SU-DHL-6 (cell line): ENCODE measurements around the gene CPSF4L.

Experiments
- H2AFZ ChIP-seq: fragments of 200-600 bp; sonication (generic); 2 replicates; pipeline ENCODE4 v1.6.1; 2014; ENCODE audit warnings: low read depth, mild to moderate bottlenecking, moderate library complexity, mixed read lengths, antibody characterized with exemption, low read length; ENCODE audit not compliant: severe bottlenecking
- H3F3A ChIP-seq: fragments of 200-600 bp; shearing (Covaris generic); 2 replicates; pipeline ENCODE4 v1.6.0; 2016; ENCODE audit warnings: antibody characterized with exemption, mild to moderate bottlenecking; ENCODE audit not compliant: insufficient read depth
- H3K27ac ChIP-seq: fragments of 200-600 bp; sonication (generic); 2 replicates; pipeline ENCODE4 v1.5.1; 2016; ENCODE audit warnings: low read depth, mild to moderate bottlenecking, low read length, moderate library complexity, mixed read lengths
- H3K27me3 ChIP-seq: fragments of 200-600 bp; sonication (generic), shearing (Covaris generic); 2 replicates; pipeline ENCODE4 v1.6.0; 2014; ENCODE audit warnings: mild to moderate bottlenecking, low read length
- H3K36me3 ChIP-seq: fragments of 200-600 bp; sonication (generic); 2 replicates; pipeline ENCODE4 v1.6.1; 2014; ENCODE audit warnings: mild to moderate bottlenecking, low read length, mixed read lengths
- H3K4me2 ChIP-seq: fragments of 300-600, 200-600 bp; shearing (Covaris generic), sonication (generic); 2 replicates; pipeline ENCODE4 v1.6.0; 2014; ENCODE audit warnings: low read length, low read depth, mild to moderate bottlenecking; ENCODE audit not compliant: poor library complexity, severe bottlenecking
- H3K4me3 ChIP-seq: fragments of 200-600 bp; sonication (generic); 2 replicates; pipeline ENCODE4 v1.5.1; 2014; ENCODE audit warnings: antibody characterized with exemption, low read length, mild to moderate bottlenecking, mixed read lengths; ENCODE audit not compliant: insufficient read depth, poor library complexity, severe bottlenecking
- H3K79me2 ChIP-seq: fragments of 200-600 bp; sonication (generic); 2 replicates; pipeline ENCODE4 v1.6.1; 2014; ENCODE audit warnings: mild to moderate bottlenecking, low read length, moderate library complexity; ENCODE audit not compliant: insufficient read depth
- H3K9ac ChIP-seq: fragments of 200-600 bp; sonication (generic); 2 replicates; pipeline ENCODE4 v1.7.0; 2014; ENCODE audit warnings: mild to moderate bottlenecking, low read length
- H3K9me2 ChIP-seq: fragments of 200-600 bp; sonication (generic); replicated peaks from 2 replicates; pipeline ENCODE4 v1.6.1; 2014; ENCODE audit warnings: low read length; ENCODE audit not compliant: insufficient read depth
- H3K9me3 ChIP-seq: fragments of 200-600 bp; sonication (generic); 2 replicates; pipeline ENCODE4 v1.6.1; 2014; ENCODE audit warnings: low read length, mixed read lengths; ENCODE audit not compliant: insufficient read depth
- H4K20me1 ChIP-seq: fragments of 200-600 bp; sonication (generic); 2 replicates; pipeline ENCODE4 v1.6.1; 2014; ENCODE audit warnings: low read depth, mild to moderate bottlenecking, antibody characterized with exemption, low read length, moderate library complexity, mixed read lengths
- CTCF ChIP-seq: fragments of 200-600 bp; sonication (generic); IDR thresholded peaks from one replicate; pipeline ENCODE4 v1.5.1; 2017; ENCODE audit warnings: antibody characterized with exemption, mild to moderate bottlenecking, low read length, moderate library complexity; ENCODE audit not compliant: insufficient read depth, poor library complexity, severe bottlenecking
- EZH2phosphoT487 ChIP-seq: fragments of 200-600 bp; sonication (generic), shearing (Covaris generic); conservative IDR thresholded peaks from 2 replicates; pipeline ENCODE4 v1.6.1; 2018; ENCODE audit warnings: mild to moderate bottlenecking, antibody characterized with exemption, low read length, moderate library complexity, mixed read lengths

The CPSF4L gene

DNA sequence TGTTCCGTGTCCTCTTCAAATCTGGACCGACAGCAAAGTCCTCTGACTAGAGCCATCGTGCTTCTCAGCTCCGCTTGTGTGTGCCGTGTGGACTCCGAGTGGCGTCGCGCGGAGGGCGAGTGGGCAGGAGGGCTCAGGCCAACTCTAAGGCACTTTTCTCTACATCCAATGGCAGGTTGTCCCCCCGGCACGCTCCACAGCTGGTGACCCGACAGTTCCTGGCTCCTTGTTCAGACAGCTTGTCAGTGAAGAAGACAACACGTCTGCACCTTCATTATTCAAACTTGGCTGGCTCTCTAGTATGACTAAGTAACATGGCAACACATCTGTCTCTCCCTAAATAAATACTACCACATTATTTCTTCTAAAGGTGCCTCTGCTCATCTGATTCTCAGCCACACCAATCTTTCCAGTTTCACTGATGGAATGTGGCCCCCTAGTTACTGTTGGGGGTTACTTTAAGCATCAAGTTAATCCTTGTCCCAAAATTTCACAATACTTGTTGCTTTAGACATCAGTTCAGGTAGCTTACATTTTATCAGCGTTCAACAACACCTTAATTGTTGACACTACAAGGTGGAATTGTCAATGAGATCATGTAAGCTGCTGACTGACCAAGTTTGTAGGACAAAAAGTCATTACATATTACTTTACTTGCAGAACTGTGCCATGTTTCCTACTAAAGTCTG, 53.4 kb downstream of the CPSF4L start:
- no peak overlapping the region for H3K9ac ChIP-seq
- H3K4me2 ChIP-seq = no peak overlapping the region
- H4K20me1 ChIP-seq = peaks cover 3% of the 10 kb centered on the region; the same call in 1 of the 2 replicates
- no peaks in the 10 kb centered on the region; the same call in 1 of the 2 replicates for H3K79me2 ChIP-seq
- H3K9me3 ChIP-seq = no peaks in the 10 kb centered on the region
- H2AFZ ChIP-seq = no peak overlapping the region
- H3K4me3 ChIP-seq = no peak overlapping the region
- TF ChIP-seq CTCF (no peak), EZH2phosphoT487 (no peak)
- H3K36me3 ChIP-seq = peaks cover 11% of the 10 kb centered on the region; the same call in 1 of the 2 replicates
- no peak overlapping the region for H3K27ac ChIP-seq
- no peaks in the 10 kb centered on the region for H3K27me3 ChIP-seq
- no peaks in the 10 kb centered on the region for H3K9me2 ChIP-seq
- H3F3A ChIP-seq = no peaks in the 10 kb centered on the region

DNA sequence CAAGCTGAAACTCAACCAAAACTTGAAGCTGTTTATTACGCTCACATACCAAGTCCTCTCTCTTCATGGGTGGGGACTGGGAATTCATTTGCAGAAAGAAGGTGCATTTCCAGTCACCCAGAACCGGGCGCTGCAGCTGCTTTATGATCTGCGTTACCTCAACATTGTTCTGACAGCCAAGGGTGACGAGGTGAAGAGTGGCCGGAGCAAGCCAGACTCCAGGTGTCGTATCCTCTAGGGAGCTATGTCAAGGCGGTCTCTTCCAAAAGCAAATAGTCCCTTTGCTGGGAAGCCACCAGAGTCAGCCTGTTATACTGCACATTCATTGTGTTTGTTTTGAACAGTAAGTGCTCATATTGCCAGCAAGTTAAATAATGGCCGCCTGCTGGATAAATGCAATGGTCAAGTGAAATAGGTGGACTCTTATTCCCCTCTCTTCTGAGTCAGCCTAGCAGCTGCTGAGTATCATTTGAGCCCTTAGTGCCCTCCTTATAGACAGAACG, 56.2 kb downstream of the CPSF4L start:
- Histone ChIP-seq H3K9me2 (no peaks in the 10 kb centered on the region), H3K9me3 (no peaks in the 10 kb centered on the region), H3K79me2 (no peaks in the 10 kb centered on the region), H3K36me3 (peaks cover 11% of the 10 kb centered on the region; the same call in 1 of the 2 replicates), H4K20me1 (no peaks in the 10 kb centered on the region), H3K9ac (no peak overlapping the region), H3K27ac (no peak overlapping the region), H3K4me2 (no peak overlapping the region), H3K4me3 (no peak overlapping the region), H2AFZ (no peak overlapping the region), H3F3A (no peaks in the 10 kb centered on the region), H3K27me3 (no peaks in the 10 kb centered on the region)
- TF ChIP-seq EZH2phosphoT487 (no peak), CTCF (no peak)

- no peaks in the 10 kb centered on the region for H3K79me2 ChIP-seq
- H3K9me2 ChIP-seq = no peaks in the 10 kb centered on the region
- H3K9ac ChIP-seq = no peak overlapping the region
- TF ChIP-seq CTCF = no peak
- TF ChIP-seq EZH2phosphoT487 = no peak
- no peaks in the 10 kb centered on the region for H3K9me3 ChIP-seq
- H3K27ac ChIP-seq = no peak overlapping the region
- H4K20me1 ChIP-seq = no peaks in the 10 kb centered on the region
- no peaks in the 10 kb centered on the region for H3F3A ChIP-seq
- peaks cover 7% of the 10 kb centered on the region; the same call in 1 of the 2 replicates for H3K36me3 ChIP-seq
- no peak overlapping the region for H3K4me3 ChIP-seq
- no peak overlapping the region for H3K4me2 ChIP-seq
- H3K27me3 ChIP-seq = no peaks in the 10 kb centered on the region
- no peak overlapping the region for H2AFZ ChIP-seq
Observed at GRCh38 chr17:73203788-73204479, 57.7 kb downstream of the CPSF4L start.
